ENCODE data around the gene AMPD2. TPM values are rescaled to one million over a fixed set of nuclear protein-coding genes. Genes with fewer than 3 reads are reported as not detected.

Gene AMPD2
- total and polyA plus RNA-seq, 2 of the 8 experiments (the other 6 are each of a cell fraction or from before 2014, with no cell fraction given): 37.2 to 67.7 TPM

GRCh38 chr1:109582021-109582420 lies 37.6 kb upstream of the AMPD2 start:
- H3K27ac ChIP-seq (ENCODE audit: low read depth, low read length): no peak overlapping the region
- H2BK12ac ChIP-seq (ENCODE audit: low read depth, low read length): no peak overlapping the region
- no peak overlapping the region for H2AFZ ChIP-seq (ENCODE audit: low read length)
- FAIRE-seq (no peak), DNase-seq (ENCODE audit: low read depth in 1 of 2, low spot score in 2 of 2) (no peak)
- H3K9ac ChIP-seq (replicated peaks in 1 of 4; ENCODE audit: extremely low read depth in 1 of 4, low read depth in 3 of 4, low read length in 3 of 4): no peak overlapping the region
- no peak overlapping the region for H3K56ac ChIP-seq (replicated peaks; ENCODE audit: insufficient read length, low read depth, low read length)
- no peak overlapping the region for H3K4ac ChIP-seq (replicated peaks; ENCODE audit: insufficient read length, low read depth, low read length)
- no peaks in the 10 kb centered on the region for H3K23me2 ChIP-seq (ENCODE audit: low read depth, low read length)
- H4K5ac ChIP-seq (ENCODE audit: insufficient read length, low read depth, low read length): no peak overlapping the region
- no peak overlapping the region for H2BK120ac ChIP-seq (replicated peaks; ENCODE audit: low read depth, low read length)
- H4K8ac ChIP-seq (ENCODE audit: extremely low read depth, insufficient read depth, low read length): no peak overlapping the region
- ChIA-PET CTCF (ENCODE audit: partially characterized antibody) (interaction anchor here (0.7 to 1.4 kb wide), 2 partner anchors 34 to 57 kb away, joined by 3 read pairs; no protein-coding TSS in a partner anchor), POLR2A (ENCODE audit: partially characterized antibody) (no interaction called here)
- no peaks in the 10 kb centered on the region for H3K79me1 ChIP-seq (ENCODE audit: low read depth, low read length)
- 94% methylated on average over 2 of the region's 2 CpGs; no CpG with 5 or more reads in 1 of the 2 experiments for WGBS, 2 experiments (ENCODE audit: extremely low coverage in 1 of 2, insufficient coverage in 1 of 2, insufficient read length in 1 of 2, insufficient replicate concordance in 2 of 2, low coverage in 1 of 2, low lambda C conversion rate in 2 of 2, missing lambda C conversion rate in 1 of 2)
- H3K4me1 ChIP-seq (replicated peaks in 1 of 4; ENCODE audit: control insufficient read depth in 3 of 4, insufficient read depth in 4 of 4, low read length in 3 of 4): no peaks in the 10 kb centered on the region
- H4K91ac ChIP-seq (replicated peaks; ENCODE audit: insufficient read length, low read length): no peak overlapping the region
- no peak overlapping the region for H2AK5ac ChIP-seq (ENCODE audit: low read depth, low read length)
- H3K4me3 ChIP-seq (ENCODE audit: extremely low read depth in 1 of 4, insufficient read depth in 2 of 4, low read depth in 3 of 4, low read length in 4 of 4): no peak overlapping the region
- no peak overlapping the region for H2BK20ac ChIP-seq (ENCODE audit: low read length)
- TF ChIP-seq POU5F1 (IDR thresholded peaks at IDR 0.05; ENCODE audit: low read depth, low read length) (no peak), RAD21 (IDR thresholded peaks at IDR 0.05 in 1 of 2, conservative IDR thresholded peaks at IDR 0.05 in 1 of 2; ENCODE audit: low read depth in 2 of 2, low read length in 2 of 2) (no peak), ASH2L (IDR thresholded peaks at IDR 0.05; ENCODE audit: low read length) (no peak), GABPA (IDR thresholded peaks at IDR 0.05; ENCODE audit: borderline replicate concordance, insufficient read depth, low read length) (no peak), NRF1 (IDR thresholded peaks at IDR 0.05; ENCODE audit: low read depth, low read length) (no peak), POLR2A (IDR thresholded peaks at IDR 0.05; ENCODE audit: control extremely low read depth in 1 of 2, low read depth in 2 of 2, low read length in 2 of 2) (no peak), CHD1 (IDR thresholded peaks at IDR 0.05; ENCODE audit: low read depth, low read length) (no peak), CBX5 (IDR thresholded peaks at IDR 0.05; ENCODE audit: low read depth, low read length) (no peak), TBP (IDR thresholded peaks at IDR 0.05; ENCODE audit: low read depth, low read length) (no peak), TCF12 (IDR thresholded peaks at IDR 0.05; ENCODE audit: low read depth, low read length) (no peak), BCL11A (IDR thresholded peaks at IDR 0.05; ENCODE audit: low read depth in 2 of 2, low read length in 2 of 2) (no peak), KDM1A (IDR thresholded peaks at IDR 0.05; ENCODE audit: borderline replicate concordance, low read length) (no peak)
- no peak overlapping the region for H2BK15ac ChIP-seq (ENCODE audit: low read length)
- H3K4me2 ChIP-seq (ENCODE audit: insufficient read depth in 1 of 2, low read depth in 2 of 2, low read length in 2 of 2): no peak overlapping the region
- no peaks in the 10 kb centered on the region for H3K79me2 ChIP-seq (ENCODE audit: control insufficient read depth in 1 of 2, insufficient read depth in 2 of 2, low read length in 2 of 2)
- peaks cover 3 to 55% (median 24%) of the 10 kb centered on the region in 4 experiments for H3K36me3 ChIP-seq (ENCODE audit: control insufficient read depth in 2 of 4, insufficient read depth in 4 of 4, low read length in 3 of 4)
- no peak overlapping the region for H3K14ac ChIP-seq (ENCODE audit: insufficient read length)
- no peaks in the 10 kb centered on the region for H3K27me3 ChIP-seq (replicated peaks in 1 of 4; ENCODE audit: control insufficient read depth in 3 of 4, extremely low read depth in 1 of 4, insufficient read depth in 3 of 4, low read length in 3 of 4)
- H3K23ac ChIP-seq (ENCODE audit: insufficient read length): no peak overlapping the region
- no peaks in the 10 kb centered on the region for H3K9me3 ChIP-seq (ENCODE audit: insufficient read depth in 2 of 2, low read depth in 1 of 2, low read length in 1 of 2)
- H4K20me1 ChIP-seq (replicated peaks in 1 of 2; ENCODE audit: control insufficient read depth in 1 of 2, insufficient read depth in 2 of 2, low read length in 2 of 2): no peaks in the 10 kb centered on the region
- H3K18ac ChIP-seq (ENCODE audit: extremely low read depth, low read length): no peak overlapping the region
- no peak overlapping the region for H2BK5ac ChIP-seq (ENCODE audit: low read depth, low read length)

Measured in H1 (cell line).